Measurements from ENCODE around the gene TMEM214. TPM values are rescaled to one million over a fixed set of nuclear protein-coding genes. Genes with fewer than 3 reads are reported as not detected.

Gene TMEM214
- total and polyA plus RNA-seq, 2 donors from 2014 or later, result 50.5 to 74.8 TPM

GRCh38 chr2:27007416-27008374 lies 25.1 kb upstream of the TMEM214 start:
- FAIRE-seq (no peak), DNase-seq (no peak)
- Histone ChIP-seq H3K9ac (ENCODE audit: low read length in 3 of 3) (no peak overlapping the region), H3K27me3 (ENCODE audit: control insufficient read depth, insufficient read depth, low read length) (no peaks in the 10 kb centered on the region), H3K36me3 (ENCODE audit: control insufficient read depth in 2 of 3, insufficient read depth in 3 of 3, low read length in 3 of 3) (no peaks in the 10 kb centered on the region), H3K27ac (ENCODE audit: low read depth in 2 of 2, low read length in 2 of 2) (no peak overlapping the region), H3K4me1 (ENCODE audit: control insufficient read depth in 2 of 3, insufficient read depth in 2 of 3, low read depth in 1 of 3, low read length in 3 of 3) (no peaks in the 10 kb centered on the region), H3K4me3 (ENCODE audit: low read length in 3 of 3) (no peak overlapping the region), H3K9me3 (ENCODE audit: control insufficient read depth in 2 of 3, insufficient read depth in 1 of 3, low read length in 3 of 3) (no peaks in the 10 kb centered on the region)
- intact Hi-C loops (cut with DNase I), result no loop called here
- TF ChIP-seq CTCF (IDR thresholded peaks at IDR 0.05; ENCODE audit: borderline replicate concordance, extremely low read depth, insufficient read depth), result no peak

GRCh38 chr2:27008678-27009077 lies 24.1 kb upstream of the TMEM214 start:
- H3K36me3 ChIP-seq (ENCODE audit: control insufficient read depth in 2 of 3, insufficient read depth in 3 of 3, low read length in 3 of 3), result no peaks in the 10 kb centered on the region
- H3K4me1 ChIP-seq (ENCODE audit: control insufficient read depth in 2 of 3, insufficient read depth in 2 of 3, low read depth in 1 of 3, low read length in 3 of 3), result no peaks in the 10 kb centered on the region
- DNase-seq (no peak), FAIRE-seq (no peak)
- intact Hi-C loops (cut with DNase I), result no loop called here
- H3K4me3 ChIP-seq (ENCODE audit: low read length in 3 of 3), result no peak overlapping the region
- TF ChIP-seq CTCF (IDR thresholded peaks at IDR 0.05; ENCODE audit: borderline replicate concordance, extremely low read depth, insufficient read depth), result no peak
- H3K27ac ChIP-seq (ENCODE audit: low read depth in 2 of 2, low read length in 2 of 2), result no peak overlapping the region
- no peaks in the 10 kb centered on the region for H3K9me3 ChIP-seq (ENCODE audit: control insufficient read depth in 2 of 3, insufficient read depth in 1 of 3, low read length in 3 of 3)
- no peak overlapping the region for H3K9ac ChIP-seq (ENCODE audit: low read length in 3 of 3)
- H3K27me3 ChIP-seq (ENCODE audit: control insufficient read depth, insufficient read depth, low read length), result no peaks in the 10 kb centered on the region

GRCh38 chr2:27009083-27009482 lies 23.7 kb upstream of the TMEM214 start:
- H3K9ac ChIP-seq (ENCODE audit: low read length in 3 of 3), result no peak overlapping the region
- DNase-seq, result no peak
- intact Hi-C loops (cut with DNase I), result no loop called here
- H3K9me3 ChIP-seq (ENCODE audit: control insufficient read depth in 2 of 3, insufficient read depth in 1 of 3, low read length in 3 of 3), result no peaks in the 10 kb centered on the region
- no peaks in the 10 kb centered on the region for H3K4me1 ChIP-seq (ENCODE audit: control insufficient read depth in 2 of 3, insufficient read depth in 2 of 3, low read depth in 1 of 3, low read length in 3 of 3)
- no peak overlapping the region for H3K4me3 ChIP-seq (ENCODE audit: low read length in 3 of 3)
- no peak overlapping the region for H3K27ac ChIP-seq (ENCODE audit: low read depth in 2 of 2, low read length in 2 of 2)
- no peak for FAIRE-seq
- H3K36me3 ChIP-seq (ENCODE audit: control insufficient read depth in 2 of 3, insufficient read depth in 3 of 3, low read length in 3 of 3), result no peaks in the 10 kb centered on the region
- no peaks in the 10 kb centered on the region for H3K27me3 ChIP-seq (ENCODE audit: control insufficient read depth, insufficient read depth, low read length)
- TF ChIP-seq CTCF (IDR thresholded peaks at IDR 0.05; ENCODE audit: borderline replicate concordance, extremely low read depth, insufficient read depth), result no peak
